Tibial artery (tissue), 4 donors: ENCODE data around the gene SLC9A9.

ENCODE experiments used
- DNase-seq, 2 donors: peaks; one replicate each; pipeline ENCODE4 v3.0.0-alpha.2; 2019
- H3K27ac ChIP-seq, 2 donors: fragments of 200-600 bp; sonication (generic) in 1 of 2; 1 replicate in 1 of 2; 2 replicates in 1 of 2; pipeline ENCODE4 v1.5.1; 2018 to 2019; ENCODE audit warnings: mild to moderate bottlenecking in 1 of 2
- H3K27me3 ChIP-seq, 2 donors: fragments of 200-600 bp; sonication (generic) in 1 of 2; one replicate each; pipeline versions ENCODE4 v1.5.1 to v1.6.0; 2016 to 2019
- H3K36me3 ChIP-seq, 3 donors: fragments of 200-600 bp; sonication (generic) in 2 of 3; one replicate each; pipeline ENCODE4 v1.5.1; 2016 to 2019; ENCODE audit warnings: mild to moderate bottlenecking in 2 of 3
- H3K4me1 ChIP-seq, 4 donors: fragments of 200-600 bp; sonication (generic) in 2 of 4; 1 replicate in 3 of 4; 2 replicates in 1 of 4; pipeline ENCODE4 v1.5.1; 2016 to 2019
- H3K4me3 ChIP-seq, 2 donors: fragments of 200-600 bp; sonication (generic) in 1 of 2; 1 replicate in 1 of 2; 2 replicates in 1 of 2; pipeline ENCODE4 v1.5.1; 2018 to 2019; ENCODE audit warnings: mild to moderate bottlenecking in 2 of 2
- H3K9me3 ChIP-seq, 3 donors: fragments of 200-600 bp; sonication (generic) in 1 of 3; one replicate each; pipeline ENCODE4 v1.5.1; 2016 to 2019
- intact Hi-C: fragments of 100-400 bp; cut with DNase I; formaldehyde crosslinking; loops from one replicate; pipeline ENCODE4 v1.15.0; 2023; ENCODE audit warnings: low total_unique reads
- TF ChIP-seq, protein P1 (sequence below), 2 experiments: fragments of 200-600 bp in 1 of 2; fragments of 450-650 bp in 1 of 2; IDR thresholded peaks; one replicate each; pipeline ENCODE4 v1.5.1; 2017 to 2019; ENCODE audit warnings: antibody characterized with exemption in 2 of 2, mild to moderate bottlenecking in 1 of 2, moderate library complexity in 1 of 2

Gene SLC9A9

DNA sequence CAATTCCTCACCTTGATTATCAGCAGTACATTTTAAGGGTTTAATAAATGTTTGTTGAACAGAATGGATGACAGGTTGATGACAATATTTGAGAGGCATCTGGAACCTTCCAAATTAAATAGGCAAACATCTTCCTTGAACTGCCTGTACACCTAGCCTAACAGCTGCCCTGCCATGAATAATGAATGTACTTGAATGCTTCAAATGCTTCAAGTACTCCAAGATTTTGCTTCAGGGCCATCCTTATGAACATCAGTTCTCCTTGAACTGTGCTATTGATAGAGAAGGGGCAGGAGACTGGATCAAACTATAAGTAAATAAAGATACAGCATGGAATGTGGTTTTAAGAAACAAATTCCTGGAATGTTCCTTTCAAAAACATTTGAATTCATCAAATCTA, 591.9 kb downstream of the SLC9A9 start:
- intact Hi-C loops = no loop called here
- H3K27me3 ChIP-seq = no peaks in the 10 kb centered on the region
- no peak overlapping the region for H3K27ac ChIP-seq
- H3K4me1 ChIP-seq = no peaks in the 10 kb centered on the region
- DNase-seq = no peak
- H3K36me3 ChIP-seq = no peaks in the 10 kb centered on the region
- H3K9me3 ChIP-seq = no peaks in the 10 kb centered on the region
- TF ChIP-seq, protein P1, sequence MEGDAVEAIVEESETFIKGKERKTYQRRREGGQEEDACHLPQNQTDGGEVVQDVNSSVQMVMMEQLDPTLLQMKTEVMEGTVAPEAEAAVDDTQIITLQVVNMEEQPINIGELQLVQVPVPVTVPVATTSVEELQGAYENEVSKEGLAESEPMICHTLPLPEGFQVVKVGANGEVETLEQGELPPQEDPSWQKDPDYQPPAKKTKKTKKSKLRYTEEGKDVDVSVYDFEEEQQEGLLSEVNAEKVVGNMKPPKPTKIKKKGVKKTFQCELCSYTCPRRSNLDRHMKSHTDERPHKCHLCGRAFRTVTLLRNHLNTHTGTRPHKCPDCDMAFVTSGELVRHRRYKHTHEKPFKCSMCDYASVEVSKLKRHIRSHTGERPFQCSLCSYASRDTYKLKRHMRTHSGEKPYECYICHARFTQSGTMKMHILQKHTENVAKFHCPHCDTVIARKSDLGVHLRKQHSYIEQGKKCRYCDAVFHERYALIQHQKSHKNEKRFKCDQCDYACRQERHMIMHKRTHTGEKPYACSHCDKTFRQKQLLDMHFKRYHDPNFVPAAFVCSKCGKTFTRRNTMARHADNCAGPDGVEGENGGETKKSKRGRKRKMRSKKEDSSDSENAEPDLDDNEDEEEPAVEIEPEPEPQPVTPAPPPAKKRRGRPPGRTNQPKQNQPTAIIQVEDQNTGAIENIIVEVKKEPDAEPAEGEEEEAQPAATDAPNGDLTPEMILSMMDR (IDR thresholded peaks at IDR 0.05) = no peak
- H3K4me3 ChIP-seq = no peak overlapping the region

DNA sequence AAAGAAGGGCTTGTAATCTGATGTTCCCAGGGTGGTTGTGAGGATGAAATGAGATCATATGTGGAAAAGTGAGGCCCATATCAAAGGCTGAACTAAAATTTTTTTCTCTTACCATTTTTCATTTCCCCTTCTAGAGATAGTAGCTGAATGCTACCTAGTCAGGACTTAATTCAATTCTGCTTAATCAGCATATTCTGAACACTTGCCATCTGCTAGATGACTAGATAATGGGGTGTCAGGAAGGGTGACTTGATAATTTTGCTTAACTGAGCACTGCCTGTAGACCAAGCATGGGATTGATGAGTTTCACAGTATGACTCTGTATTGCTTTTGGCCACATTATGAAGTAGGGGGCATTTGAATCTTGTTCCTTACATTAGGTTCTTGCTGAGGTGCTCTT, 592.5 kb downstream of the SLC9A9 start:
- Histone ChIP-seq H3K4me1 (no peaks in the 10 kb centered on the region), H3K27me3 (no peaks in the 10 kb centered on the region), H3K36me3 (no peaks in the 10 kb centered on the region), H3K4me3 (no peak overlapping the region), H3K9me3 (no peaks in the 10 kb centered on the region), H3K27ac (no peak overlapping the region)
- no peak for DNase-seq
- TF ChIP-seq, protein P1 (IDR thresholded peaks at IDR 0.05) = no peak
- intact Hi-C loops = no loop called here

DNA sequence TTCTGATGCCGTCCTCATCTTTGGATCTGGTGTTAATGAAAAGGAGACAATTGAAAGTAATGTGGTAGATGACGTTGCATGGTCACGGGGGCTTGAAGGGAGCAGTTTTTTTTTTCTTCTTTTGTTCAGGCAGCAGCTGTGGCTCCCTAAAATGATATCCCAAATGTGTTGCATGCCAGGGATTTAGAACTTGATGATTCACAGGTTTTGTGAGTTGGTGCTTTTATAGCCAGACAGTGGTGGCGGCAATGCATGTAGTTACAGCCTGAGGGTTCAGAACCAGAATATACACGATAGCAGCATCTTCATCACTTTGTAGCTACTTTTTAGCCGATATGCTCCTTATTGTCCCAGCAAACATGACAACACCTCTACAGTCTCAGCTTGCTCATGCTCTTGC, 595.3 kb downstream of the SLC9A9 start:
- TF ChIP-seq, protein P1 (IDR thresholded peaks at IDR 0.05) = no peak
- Histone ChIP-seq H3K27me3 (no peaks in the 10 kb centered on the region), H3K27ac (no peak overlapping the region), H3K4me3 (no peak overlapping the region), H3K36me3 (no peaks in the 10 kb centered on the region), H3K9me3 (no peaks in the 10 kb centered on the region), H3K4me1 (no peaks in the 10 kb centered on the region)
- DNase-seq = no peak
- intact Hi-C loops = no loop called here

DNA sequence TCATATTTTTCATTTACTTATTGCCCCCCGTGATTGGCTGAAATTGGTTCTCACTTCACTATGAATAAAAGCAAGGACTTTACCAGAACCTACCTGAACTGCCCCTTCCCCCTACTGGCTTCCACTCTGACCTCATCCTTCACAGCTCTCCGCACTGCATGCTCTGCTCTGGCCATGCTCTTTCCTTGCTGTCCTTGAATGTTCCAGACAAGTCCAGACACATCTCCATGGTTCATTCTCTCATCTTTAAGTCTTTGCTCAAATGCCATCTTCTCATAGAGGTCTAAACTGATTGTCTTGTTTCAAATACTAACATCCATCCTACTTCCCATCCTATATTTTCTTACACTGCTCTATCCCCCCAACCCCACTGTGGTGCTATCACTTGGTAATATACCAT, 599.3 kb downstream of the SLC9A9 start:
- H3K9me3 ChIP-seq = no peaks in the 10 kb centered on the region

DNA sequence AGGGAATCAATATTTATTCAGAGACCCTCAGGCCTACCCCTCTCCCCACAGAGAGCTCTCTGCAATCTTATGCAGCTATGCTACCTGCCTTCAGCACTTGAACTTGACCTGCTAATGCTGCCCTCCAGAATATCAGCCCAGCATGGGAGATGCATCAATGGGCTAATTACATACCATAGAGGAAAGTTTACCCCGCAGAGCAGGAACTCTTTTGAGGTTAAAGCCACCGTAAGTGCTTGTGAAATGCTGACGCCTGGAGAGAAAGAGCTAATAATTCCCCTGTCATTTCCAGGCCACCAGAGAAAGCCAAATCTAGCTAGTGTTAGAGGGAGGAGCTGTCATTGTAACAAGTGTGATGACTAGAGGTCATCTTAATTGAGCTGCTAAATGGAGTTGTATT, 601.2 kb downstream of the SLC9A9 start:
- H3K27me3 ChIP-seq = no peaks in the 10 kb centered on the region
- peaks cover 0 to 2% (median 0%) of the 10 kb centered on the region in 4 donors for H3K4me1 ChIP-seq
- no peaks in the 10 kb centered on the region for H3K36me3 ChIP-seq
- no peaks in the 10 kb centered on the region for H3K9me3 ChIP-seq
- intact Hi-C loops = no loop called here
- DNase-seq = no peak
- TF ChIP-seq, protein P1 (IDR thresholded peaks at IDR 0.05) = no peak
- no peak overlapping the region for H3K27ac ChIP-seq
- H3K4me3 ChIP-seq = no peak overlapping the region

More for the DNA sequence above, 599.3 kb downstream of the SLC9A9 start:
- intact Hi-C loops = no loop called here
- no peak overlapping the region for H3K27ac ChIP-seq
- no peak for DNase-seq
- no peak overlapping the region for H3K4me3 ChIP-seq
- TF ChIP-seq, protein P1 (IDR thresholded peaks at IDR 0.05) = no peak
- H3K36me3 ChIP-seq = no peaks in the 10 kb centered on the region
- H3K27me3 ChIP-seq = no peaks in the 10 kb centered on the region
- no peaks in the 10 kb centered on the region for H3K4me1 ChIP-seq

DNA sequence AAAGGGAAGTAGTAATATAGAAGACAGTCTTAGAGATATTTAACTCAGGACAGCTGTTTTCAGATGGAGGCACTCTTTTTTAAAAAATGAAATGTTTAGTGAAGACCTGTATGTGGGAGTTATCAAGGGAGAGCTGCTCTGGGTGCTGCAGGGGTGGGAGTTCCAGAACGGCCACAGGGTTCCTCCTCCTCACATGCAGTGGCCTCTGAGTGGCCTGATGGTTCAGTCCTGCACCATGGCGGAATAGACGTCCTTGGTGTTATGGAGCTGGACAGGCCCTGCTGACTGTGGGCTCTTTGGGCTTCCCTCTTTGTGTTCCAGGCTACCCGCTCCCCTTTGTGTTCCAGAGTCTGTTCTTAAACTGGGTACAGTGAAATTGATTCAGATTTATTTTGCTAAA, 602.6 kb downstream of the SLC9A9 start:
- intact Hi-C loops = no loop called here
- Histone ChIP-seq H3K36me3 (no peaks in the 10 kb centered on the region), H3K9me3 (no peaks in the 10 kb centered on the region), H3K4me3 (no peak overlapping the region), H3K4me1 (peaks cover 0 to 12% (median 0%) of the 10 kb centered on the region in 4 donors), H3K27ac (no peak overlapping the region), H3K27me3 (no peaks in the 10 kb centered on the region)
- TF ChIP-seq, protein P1 (IDR thresholded peaks at IDR 0.05) = no peak
- DNase-seq = no peak
